ENCODE measurements around the gene TJAP1.
A peak's percentile ranks its signal among the peaks of the same experiment; 100 is the strongest.

TJAP1 gene

DNA sequence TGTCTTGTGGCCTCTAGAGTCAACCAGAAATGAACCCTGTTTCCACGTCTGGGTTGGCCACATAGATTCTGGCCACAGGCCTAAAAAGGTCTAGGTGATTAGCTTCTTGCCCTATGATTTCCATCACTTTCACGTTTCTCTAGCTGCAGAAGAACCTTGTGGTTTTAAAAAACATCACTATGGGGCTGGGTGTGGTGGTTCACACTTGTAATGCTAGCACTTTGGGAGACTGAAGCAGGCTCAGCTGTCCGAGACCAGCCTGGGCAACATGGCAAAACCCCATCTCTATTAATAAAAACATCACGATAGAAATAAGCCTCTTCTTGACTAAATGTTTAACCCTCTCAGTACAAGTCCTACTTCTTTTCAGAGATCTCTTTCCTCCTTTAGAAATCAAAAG lies 67.1 kb downstream of the TJAP1 start (continued):
- TF ChIP-seq ZBTB48 (tag by site-specific recombination; IDR thresholded peaks at IDR 0.05), result no peak
- no peak for TF ChIP-seq YY1 (tag by site-specific recombination; IDR thresholded peaks at IDR 0.05)
- no peak for TF ChIP-seq SP3 (tag by site-specific recombination; IDR thresholded peaks at IDR 0.05)
- TF ChIP-seq ZFHX2 (tag by site-specific recombination; conservative IDR thresholded peaks at IDR 0.05), result no peak
- no peak for TF ChIP-seq ZNF221 (tag by site-specific recombination; IDR thresholded peaks at IDR 0.05; ENCODE audit: borderline replicate concordance)

DNA sequence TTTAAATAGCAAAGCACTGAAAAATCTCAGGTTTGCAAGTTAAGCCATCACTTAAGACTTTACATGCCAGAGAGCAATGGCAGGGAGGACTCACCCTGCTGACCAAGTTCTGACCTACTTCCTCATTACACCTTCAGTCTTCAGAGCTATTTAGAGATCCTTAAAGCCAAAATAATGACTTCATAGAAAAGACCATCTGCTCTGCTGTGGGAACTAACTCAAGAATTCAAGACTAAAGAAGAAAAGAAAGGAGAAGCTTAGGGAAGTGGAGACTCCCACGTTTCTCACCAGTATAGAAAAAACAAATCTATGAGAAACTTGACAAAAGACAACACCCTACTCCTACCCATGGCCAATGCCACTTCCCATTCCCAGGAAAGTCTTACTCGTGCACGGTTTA lies 69.9 kb downstream of the TJAP1 start:
- Histone ChIP-seq H3K27ac (ENCODE audit: extremely low read depth, low read depth, low read length) (no peak overlapping the region), H3K36me3 (ENCODE audit: control insufficient read depth in 2 of 2, insufficient read depth in 1 of 2, low read length in 2 of 2) (peaks cover 91 to 97% of the 10 kb centered on the region in 2 experiments), H3K4me3 (ENCODE audit: low read depth, low read length) (no peak overlapping the region), H3K9me3 (ENCODE audit: control insufficient read depth, insufficient read depth, low read depth, low read length) (no peaks in the 10 kb centered on the region), H3K4me1 (ENCODE audit: control insufficient read depth, insufficient read depth, low read length) (no peaks in the 10 kb centered on the region)
- CTCF ChIA-PET, result interaction anchor here (1.0 to 1.8 kb wide), 2 partner anchors 40 to 61 kb away, joined by 3 to 6 read pairs; no protein-coding TSS in a partner anchor
- TF ChIP-seq ZNF394 (tag by site-specific recombination; IDR thresholded peaks at IDR 0.05; ENCODE audit: borderline replicate concordance) (peak; percentile 41; the same call in 1 of the 2 replicates), ZNF549 (tag by site-specific recombination; IDR thresholded peaks at IDR 0.05) (no peak)
- POLR2A ChIA-PET, result interaction anchor here (1.2 to 1.5 kb wide), 2 partner anchors 28 to 29 kb away, joined by 3 read pairs; partner anchors contain the start of genes POLH and XPO5
